ENCODE data around the gene OR2AK2.

The OR2AK2 gene

DNA sequence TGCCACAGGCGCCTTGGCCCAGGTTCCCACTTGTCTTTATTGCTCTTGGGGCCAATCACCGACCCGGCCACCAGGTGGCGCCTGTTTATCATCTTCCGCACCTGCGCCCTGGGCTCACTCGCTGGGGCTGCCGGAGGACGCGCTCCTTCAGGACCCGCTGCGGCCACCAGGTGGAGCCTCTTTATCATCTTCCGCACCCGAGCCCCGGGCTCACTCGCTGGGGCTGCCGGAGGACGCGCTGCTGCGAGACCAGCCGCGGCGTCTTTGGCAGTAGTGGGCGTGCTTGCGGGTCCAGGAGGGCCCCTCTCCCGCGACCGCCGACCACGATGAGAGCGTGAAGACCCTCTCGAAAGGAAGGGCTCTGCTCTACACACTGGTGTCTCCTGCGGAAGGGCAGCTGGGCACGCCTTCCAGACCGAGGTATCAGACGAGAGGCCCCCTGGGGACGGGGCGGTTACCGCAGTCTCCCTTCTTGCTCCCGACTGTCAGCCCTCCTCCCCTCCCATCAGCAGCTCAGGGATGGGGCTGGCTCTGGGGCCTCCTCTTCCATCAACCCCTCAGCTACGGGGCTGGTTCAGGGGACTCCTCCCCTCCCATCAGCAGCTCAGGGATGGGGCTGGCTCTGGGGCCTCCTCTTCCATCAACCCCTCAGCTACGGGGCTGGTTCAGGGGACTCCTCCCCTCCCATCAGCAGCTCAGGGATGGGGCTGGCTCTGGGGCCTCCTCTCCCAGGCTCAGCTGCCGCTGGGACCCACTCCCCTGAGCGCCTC is 27.9 kb upstream of the OR2AK2 start:
- TF ChIP-seq, protein P1, sequence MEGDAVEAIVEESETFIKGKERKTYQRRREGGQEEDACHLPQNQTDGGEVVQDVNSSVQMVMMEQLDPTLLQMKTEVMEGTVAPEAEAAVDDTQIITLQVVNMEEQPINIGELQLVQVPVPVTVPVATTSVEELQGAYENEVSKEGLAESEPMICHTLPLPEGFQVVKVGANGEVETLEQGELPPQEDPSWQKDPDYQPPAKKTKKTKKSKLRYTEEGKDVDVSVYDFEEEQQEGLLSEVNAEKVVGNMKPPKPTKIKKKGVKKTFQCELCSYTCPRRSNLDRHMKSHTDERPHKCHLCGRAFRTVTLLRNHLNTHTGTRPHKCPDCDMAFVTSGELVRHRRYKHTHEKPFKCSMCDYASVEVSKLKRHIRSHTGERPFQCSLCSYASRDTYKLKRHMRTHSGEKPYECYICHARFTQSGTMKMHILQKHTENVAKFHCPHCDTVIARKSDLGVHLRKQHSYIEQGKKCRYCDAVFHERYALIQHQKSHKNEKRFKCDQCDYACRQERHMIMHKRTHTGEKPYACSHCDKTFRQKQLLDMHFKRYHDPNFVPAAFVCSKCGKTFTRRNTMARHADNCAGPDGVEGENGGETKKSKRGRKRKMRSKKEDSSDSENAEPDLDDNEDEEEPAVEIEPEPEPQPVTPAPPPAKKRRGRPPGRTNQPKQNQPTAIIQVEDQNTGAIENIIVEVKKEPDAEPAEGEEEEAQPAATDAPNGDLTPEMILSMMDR (IDR thresholded peaks at IDR 0.05), result peak; percentile 90

- TF ChIP-seq, protein P1 (IDR thresholded peaks at IDR 0.05), result no peak
Observed at GRCh38 chr1:247942624-247943023, 22.4 kb upstream of the OR2AK2 start.

- TF ChIP-seq, protein P1 (IDR thresholded peaks at IDR 0.05), result no peak
Observed at GRCh38 chr1:247948558-247948957, 16.5 kb upstream of the OR2AK2 start, which contains the start of gene OR2L8. OR2L8 (plus strand) TSS chr1:247948858; CDS start chr1:247948858, 0 bp downstream.

DNA sequence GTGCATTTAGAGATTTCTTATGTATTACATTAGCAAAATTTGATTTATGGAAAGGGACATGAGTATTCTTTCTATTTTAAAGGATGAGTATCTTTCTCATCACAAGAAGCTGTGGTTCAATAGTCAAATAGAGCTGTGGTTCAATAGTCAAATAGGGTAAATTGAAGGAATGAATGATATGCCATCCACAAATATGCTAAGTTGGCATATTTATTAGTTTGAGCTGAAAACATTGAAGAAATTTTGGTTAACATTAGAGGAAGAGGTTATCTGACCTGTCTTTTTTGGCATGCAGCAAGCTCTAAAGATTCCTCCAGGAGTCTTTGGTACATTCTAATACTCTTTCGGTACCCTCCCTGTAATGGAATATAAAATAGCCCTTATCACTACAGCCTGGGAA is 11.6 kb upstream of the OR2AK2 start:
- TF ChIP-seq, protein P1 (IDR thresholded peaks at IDR 0.05), result no peak

GRCh38 chr1:247961791-247962190 is 3.2 kb upstream of the OR2AK2 start:
- TF ChIP-seq, protein P1 (IDR thresholded peaks at IDR 0.05), result no peak

DNA sequence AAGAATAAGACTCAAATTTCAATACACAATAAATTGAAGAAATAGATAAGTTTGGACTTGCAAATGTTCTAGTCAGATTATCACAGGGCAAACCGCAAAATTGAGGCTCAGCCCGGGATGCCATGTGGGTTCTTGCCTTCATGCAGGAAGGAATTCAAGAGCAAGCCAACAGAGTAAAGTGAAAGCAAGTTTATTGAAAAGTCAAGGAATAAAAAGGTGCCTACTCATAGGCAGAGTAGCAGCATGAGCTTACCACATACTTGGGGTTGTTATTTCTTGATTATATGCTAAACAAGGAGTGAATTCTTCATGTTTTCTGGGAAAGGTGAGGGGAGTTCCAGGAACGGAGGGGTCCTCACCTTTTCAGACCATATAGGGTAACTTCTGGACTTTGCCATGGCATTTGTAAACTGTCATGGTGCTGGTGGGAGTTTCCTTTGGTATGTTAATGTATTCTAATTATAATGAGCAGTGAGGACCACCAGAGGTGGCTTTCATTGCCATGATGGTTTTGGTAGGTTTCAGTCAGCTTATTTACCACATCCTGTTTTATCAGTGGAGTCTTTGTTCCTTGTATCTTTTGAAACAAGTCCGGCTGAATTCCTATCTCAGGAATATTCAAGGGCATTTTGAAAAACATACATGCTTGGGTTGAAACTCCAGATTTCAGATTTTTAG is 2.0 kb upstream of the OR2AK2 start:
- TF ChIP-seq, protein P1 (IDR thresholded peaks at IDR 0.05), result no peak

GRCh38 chr1:247966532-247967204 is 1.6 kb downstream of the OR2AK2 start:
- TF ChIP-seq, protein P1 (IDR thresholded peaks at IDR 0.05), result no peak
